Muscle layer of duodenum (tissue), 2 donors: ENCODE data around the gene SRSF1.
A peak's percentile ranks its signal among the peaks of the same experiment; 100 is the strongest.
"Not testable (repeated sequence)": the region's sequence is repeated elsewhere in the genome, so short reads cannot be mapped to it uniquely, and the experiment has no call there.

ENCODE experiments used
- H3K27ac ChIP-seq: one replicate; pipeline ENCODE4 v1.7.0; 2013; ENCODE audit warnings: mild to moderate bottlenecking, low read length
- H3K27me3 ChIP-seq: one replicate; pipeline ENCODE4 v1.7.0; 2013; ENCODE audit warnings: low read depth, mild to moderate bottlenecking, control low read depth, low read length
- H3K36me3 ChIP-seq, 2 donors: one replicate each; pipeline ENCODE4 v1.7.0; 2013; ENCODE audit warnings: low read length in 2 of 2, control low read depth in 1 of 2, mild to moderate bottlenecking in 1 of 2; ENCODE audit not compliant: insufficient read depth in 2 of 2, control insufficient read depth in 1 of 2
- H3K4me1 ChIP-seq, 2 donors: one replicate each; pipeline ENCODE4 v1.7.0; 2013; ENCODE audit warnings: low read length in 2 of 2, mild to moderate bottlenecking in 2 of 2, control low read depth in 1 of 2, moderate library complexity in 1 of 2; ENCODE audit not compliant: insufficient read depth in 2 of 2, control insufficient read depth in 1 of 2
- H3K4me3 ChIP-seq, 2 donors: one replicate each; pipeline ENCODE4 v1.7.0; 2013; ENCODE audit warnings: low read length in 2 of 2, low read depth in 1 of 2, mild to moderate bottlenecking in 1 of 2
- H3K9me3 ChIP-seq, 2 donors: one replicate each; pipeline ENCODE4 v1.7.0; 2013; ENCODE audit warnings: low read length in 2 of 2, control low read depth in 1 of 2, mild to moderate bottlenecking in 1 of 2; ENCODE audit not compliant: control insufficient read depth in 1 of 2
- donor health status: healthy.

SRSF1 gene

DNA sequence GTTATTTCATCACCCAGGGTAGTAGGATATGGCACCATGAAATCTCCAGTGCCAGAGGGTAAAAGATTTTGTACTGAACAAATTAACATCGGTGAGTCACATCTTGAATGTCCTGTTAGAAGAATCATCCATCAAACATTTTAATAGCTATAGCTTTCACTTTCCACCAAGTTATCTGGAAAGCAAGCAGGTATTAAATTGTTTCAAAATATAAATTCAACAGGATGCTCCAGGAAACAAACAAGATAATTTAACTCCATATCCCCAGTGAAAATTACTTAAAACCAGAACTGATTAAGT is 21.4 kb downstream of the SRSF1 start:
- Histone ChIP-seq H3K9me3 (no peaks in the 10 kb centered on the region), H3K27ac (peak overlapping the region; percentile 67), H3K4me3 (peak overlapping the region; percentile 14 to 21), H3K27me3 (no peaks in the 10 kb centered on the region), H3K4me1 (peaks cover 20 to 56% of the 10 kb centered on the region in 2 donors), H3K36me3 (peaks cover 7% of the 10 kb centered on the region in 2 donors)

DNA sequence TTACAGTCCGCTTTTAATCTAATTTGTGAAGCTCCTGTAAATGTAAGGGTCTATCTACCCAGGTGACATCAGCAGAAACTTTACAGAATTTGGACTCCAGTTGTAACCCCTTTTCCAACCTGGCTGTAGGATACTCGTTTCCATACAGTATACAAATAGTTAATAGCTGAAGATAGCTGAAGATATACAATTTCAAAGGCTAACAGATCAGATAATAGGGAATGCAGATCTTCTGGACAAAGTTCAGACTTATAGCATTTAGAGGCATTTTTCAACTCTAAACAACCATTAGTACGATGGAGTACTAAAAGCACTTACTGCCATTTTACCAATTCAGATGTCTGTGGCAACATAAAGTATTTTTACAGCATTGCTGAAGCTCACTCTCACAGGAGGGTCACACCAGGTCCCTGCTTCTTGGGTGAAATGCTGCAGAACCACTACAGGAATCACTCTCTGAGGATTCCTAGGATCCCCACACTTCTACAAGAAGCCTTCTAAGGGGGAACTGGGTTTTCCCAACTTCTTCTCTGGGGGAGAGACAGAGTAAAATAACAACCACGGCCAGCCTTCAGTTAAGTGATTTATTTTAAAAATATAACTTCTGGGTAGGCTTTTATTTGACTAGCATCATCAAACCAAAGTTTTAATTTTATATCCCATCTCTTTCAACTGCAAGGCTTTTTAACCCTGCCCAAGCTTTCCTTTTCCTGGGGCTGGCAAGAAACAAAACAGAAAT is 21.9 kb downstream of the SRSF1 start:
- Histone ChIP-seq H3K9me3 (no peaks in the 10 kb centered on the region), H3K27ac (peak overlapping the region; percentile 67), H3K4me3 (peak overlapping the region; percentile 14 to 21), H3K27me3 (no peaks in the 10 kb centered on the region), H3K4me1 (peaks cover 20 to 58% of the 10 kb centered on the region in 2 donors), H3K36me3 (peaks cover 9 to 12% of the 10 kb centered on the region in 2 donors)

DNA sequence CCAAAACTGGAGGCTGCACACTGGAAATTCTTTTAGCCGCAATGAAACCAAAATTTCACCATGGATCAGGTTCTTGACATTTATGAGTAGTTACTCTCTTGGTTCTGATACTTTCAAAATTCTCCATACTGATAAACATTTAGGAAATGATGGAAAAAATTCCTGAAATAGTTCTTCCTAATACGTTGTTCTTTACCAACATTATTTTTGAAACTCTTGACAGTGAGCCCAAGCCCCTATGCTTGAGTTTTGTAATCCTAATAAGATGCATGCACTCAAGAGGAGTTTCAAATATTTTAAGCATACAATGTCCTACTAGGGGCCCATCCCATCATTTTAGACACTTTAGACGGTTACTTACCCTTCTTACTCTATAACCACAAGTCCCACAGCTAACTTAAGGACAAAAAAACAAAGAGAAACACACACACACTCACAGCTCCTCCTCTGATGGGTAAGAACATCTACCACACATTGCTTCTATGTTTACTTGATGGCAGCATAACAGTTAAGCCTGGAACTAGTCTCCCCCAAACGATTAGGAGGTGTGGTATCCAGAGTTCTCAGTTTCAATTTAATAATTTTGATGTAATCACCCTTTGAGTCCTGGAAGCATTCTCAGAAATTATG is 22.7 kb downstream of the SRSF1 start:
- Histone ChIP-seq H3K9me3 (no peaks in the 10 kb centered on the region), H3K36me3 (peaks cover 16 to 18% of the 10 kb centered on the region in 2 donors), H3K27ac (peak overlapping the region; percentile 67), H3K27me3 (no peaks in the 10 kb centered on the region), H3K4me3 (peak overlapping the region; percentile 14 to 21), H3K4me1 (peaks cover 20 to 59% of the 10 kb centered on the region in 2 donors)

DNA sequence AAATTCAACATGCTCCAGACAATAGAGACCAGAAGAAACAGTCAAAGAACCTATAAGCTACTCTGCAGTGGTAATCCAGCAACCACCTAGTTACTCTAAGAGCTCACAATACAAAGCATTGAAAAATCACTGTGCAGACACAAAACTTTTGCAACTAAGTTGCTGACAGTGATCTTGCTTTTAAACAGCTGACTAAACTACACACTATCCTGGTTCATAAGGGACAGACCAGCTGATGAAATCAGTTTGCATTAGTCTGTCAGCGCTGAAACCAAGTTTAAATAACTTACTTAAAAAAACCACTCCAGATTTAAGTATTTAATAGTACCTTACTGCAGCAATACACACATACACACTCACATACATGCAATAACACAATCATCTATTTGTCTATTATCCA is 23.6 kb downstream of the SRSF1 start:
- peak overlapping the region in 1 of 2 donors; percentile 14 for H3K4me3 ChIP-seq
- no peaks in the 10 kb centered on the region for H3K9me3 ChIP-seq
- H3K27ac ChIP-seq = no peak overlapping the region
- H3K36me3 ChIP-seq = peaks cover 25 to 27% of the 10 kb centered on the region in 2 donors
- peaks cover 20 to 56% of the 10 kb centered on the region in 2 donors for H3K4me1 ChIP-seq
- no peaks in the 10 kb centered on the region for H3K27me3 ChIP-seq

DNA sequence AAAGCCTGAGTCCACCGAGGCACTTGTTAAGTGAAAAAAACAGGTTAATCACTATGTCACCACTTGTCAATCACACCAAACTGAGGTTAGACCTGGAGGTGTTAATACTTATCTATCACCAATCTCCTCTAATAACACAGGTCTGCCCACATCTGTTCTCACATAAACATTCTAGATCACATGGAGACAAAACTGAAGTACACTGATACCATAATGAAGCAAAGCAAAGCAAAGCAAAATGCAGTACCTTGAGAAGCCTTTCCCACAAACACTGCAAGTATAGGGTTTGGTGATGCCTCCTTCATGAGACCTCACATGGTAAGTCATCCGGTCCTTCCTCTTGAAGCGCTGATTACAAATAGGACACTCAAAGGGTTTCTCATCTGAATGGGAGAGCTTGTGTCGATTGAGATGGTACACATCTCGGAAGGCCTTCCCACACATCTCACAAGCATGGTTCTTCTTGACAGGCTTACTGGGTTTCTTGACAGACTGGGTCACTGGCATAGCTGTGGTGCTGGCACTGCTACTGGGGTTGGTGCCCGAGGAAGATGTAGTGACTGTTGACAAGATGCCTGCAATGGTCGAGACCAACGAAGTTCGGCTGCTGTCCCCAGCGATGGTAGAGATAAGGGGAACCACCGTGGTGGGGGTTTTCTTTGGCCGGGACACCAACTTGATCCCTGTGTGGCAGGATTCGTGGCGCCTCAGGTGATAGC is 24.4 kb downstream of the SRSF1 start:
- H3K4me1 ChIP-seq = peaks cover 20 to 56% of the 10 kb centered on the region in 2 donors
- no peaks in the 10 kb centered on the region for H3K27me3 ChIP-seq
- H3K36me3 ChIP-seq = peaks cover 26 to 31% of the 10 kb centered on the region in 2 donors
- H3K27ac ChIP-seq = no peak overlapping the region
- peak overlapping the region; percentile 7 to 14 for H3K4me3 ChIP-seq
- H3K9me3 ChIP-seq = no peaks in the 10 kb centered on the region

DNA sequence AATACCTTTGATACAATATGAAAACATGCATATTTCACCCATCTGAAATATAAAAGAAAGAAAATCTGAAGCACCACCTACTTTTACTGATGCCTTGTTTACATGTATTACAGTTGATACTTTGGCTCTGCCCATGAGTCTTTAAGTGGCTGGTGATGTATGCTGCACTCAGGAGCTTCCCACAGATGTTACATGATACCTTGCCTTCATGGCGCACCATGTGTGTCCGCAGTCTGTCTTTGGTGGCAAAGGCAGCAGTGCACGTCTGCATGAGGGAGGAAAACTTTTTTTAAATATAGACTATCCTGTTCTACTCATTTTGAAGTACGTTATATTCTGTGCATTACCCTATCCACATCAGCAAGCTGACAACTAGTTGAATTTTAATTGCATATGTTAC is 26.5 kb downstream of the SRSF1 start:
- Histone ChIP-seq H3K27ac (no peak overlapping the region), H3K36me3 (peaks cover 40 to 48% of the 10 kb centered on the region in 2 donors)

DNA sequence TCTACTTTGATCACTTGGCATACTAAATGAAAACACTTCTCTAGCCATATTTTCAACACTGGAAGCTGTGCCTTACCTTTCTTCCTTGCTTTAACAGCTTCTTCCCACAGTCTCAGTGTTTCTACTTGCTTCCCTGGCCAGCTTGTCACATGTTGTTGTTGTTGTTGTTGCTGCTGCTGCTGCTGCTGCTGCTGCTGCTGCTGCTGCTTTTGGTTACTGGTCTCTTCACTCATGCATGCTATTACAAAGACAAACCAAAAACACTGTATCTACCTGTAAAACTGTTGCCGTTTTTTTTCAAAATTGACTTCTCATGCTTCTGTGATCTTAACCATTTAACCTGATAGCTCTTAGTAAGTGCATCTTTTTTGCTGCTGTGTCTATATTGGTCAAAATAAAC is 28.0 kb downstream of the SRSF1 start:
- peaks cover 54 to 59% of the 10 kb centered on the region in 2 donors for H3K36me3 ChIP-seq
- no peak overlapping the region for H3K4me3 ChIP-seq
- no peaks in the 10 kb centered on the region for H3K27me3 ChIP-seq
- H3K27ac ChIP-seq = no peak overlapping the region
- H3K9me3 ChIP-seq = no peaks in the 10 kb centered on the region
- peaks cover under 1 to 57% of the 10 kb centered on the region in 2 donors for H3K4me1 ChIP-seq

More for the DNA sequence above, 26.5 kb downstream of the SRSF1 start:
- H3K9me3 ChIP-seq = no peaks in the 10 kb centered on the region
- H3K27me3 ChIP-seq = no peaks in the 10 kb centered on the region
- H3K4me3 ChIP-seq = no peak overlapping the region
- H3K4me1 ChIP-seq = peaks cover 15 to 62% of the 10 kb centered on the region in 2 donors

DNA sequence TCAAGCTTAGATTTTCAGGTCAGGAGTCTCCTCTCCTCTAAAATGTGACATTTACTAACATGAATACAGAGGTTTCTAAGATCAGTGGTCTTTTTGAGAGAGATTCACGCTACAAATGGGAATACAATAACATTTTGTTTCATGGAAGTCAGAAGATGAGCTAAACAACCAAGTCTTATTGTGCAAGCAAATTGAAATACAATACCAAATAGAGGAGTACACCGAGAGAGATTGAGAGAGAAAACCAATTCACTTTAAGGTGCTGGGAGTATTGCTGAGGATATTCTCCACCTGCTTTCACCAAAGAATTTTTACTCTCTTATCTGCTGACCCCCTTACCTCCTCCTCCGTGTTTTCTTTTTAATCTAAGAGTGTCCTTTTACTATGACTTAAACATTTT is 30.5 kb downstream of the SRSF1 start:
- Histone ChIP-seq H3K4me3 (no peak overlapping the region), H3K9me3 (no peaks in the 10 kb centered on the region), H3K27ac (no peak overlapping the region), H3K36me3 (peaks cover 59 to 68% of the 10 kb centered on the region in 2 donors), H3K27me3 (no peaks in the 10 kb centered on the region), H3K4me1 (peaks cover 0 to 35% of the 10 kb centered on the region in 2 donors)

DNA sequence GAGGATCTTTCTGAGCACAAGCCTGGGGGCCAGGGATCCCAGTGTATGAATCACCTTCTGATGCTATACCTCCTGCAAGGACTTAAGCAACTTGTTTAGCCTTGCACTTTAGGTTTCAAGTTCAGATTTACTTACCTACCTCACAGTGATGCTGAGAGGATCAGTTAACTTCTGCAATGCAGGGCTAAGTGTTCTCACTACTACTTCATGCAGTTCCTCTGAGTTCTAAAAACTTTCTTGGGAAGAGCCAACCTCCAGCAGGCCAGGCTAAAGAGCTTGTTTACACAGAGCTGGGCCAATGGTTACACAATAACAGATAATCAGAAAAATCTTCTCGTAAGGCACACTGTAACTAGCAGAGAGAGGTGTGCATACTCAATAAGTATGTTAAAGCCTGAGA is 32.0 kb downstream of the SRSF1 start:
- Histone ChIP-seq H3K4me3 (no peak overlapping the region), H3K36me3 (peaks cover 52 to 66% of the 10 kb centered on the region in 2 donors), H3K27me3 (no peaks in the 10 kb centered on the region), H3K4me1 (peaks cover 0 to 27% of the 10 kb centered on the region in 2 donors), H3K27ac (no peak overlapping the region), H3K9me3 (no peaks in the 10 kb centered on the region)

DNA sequence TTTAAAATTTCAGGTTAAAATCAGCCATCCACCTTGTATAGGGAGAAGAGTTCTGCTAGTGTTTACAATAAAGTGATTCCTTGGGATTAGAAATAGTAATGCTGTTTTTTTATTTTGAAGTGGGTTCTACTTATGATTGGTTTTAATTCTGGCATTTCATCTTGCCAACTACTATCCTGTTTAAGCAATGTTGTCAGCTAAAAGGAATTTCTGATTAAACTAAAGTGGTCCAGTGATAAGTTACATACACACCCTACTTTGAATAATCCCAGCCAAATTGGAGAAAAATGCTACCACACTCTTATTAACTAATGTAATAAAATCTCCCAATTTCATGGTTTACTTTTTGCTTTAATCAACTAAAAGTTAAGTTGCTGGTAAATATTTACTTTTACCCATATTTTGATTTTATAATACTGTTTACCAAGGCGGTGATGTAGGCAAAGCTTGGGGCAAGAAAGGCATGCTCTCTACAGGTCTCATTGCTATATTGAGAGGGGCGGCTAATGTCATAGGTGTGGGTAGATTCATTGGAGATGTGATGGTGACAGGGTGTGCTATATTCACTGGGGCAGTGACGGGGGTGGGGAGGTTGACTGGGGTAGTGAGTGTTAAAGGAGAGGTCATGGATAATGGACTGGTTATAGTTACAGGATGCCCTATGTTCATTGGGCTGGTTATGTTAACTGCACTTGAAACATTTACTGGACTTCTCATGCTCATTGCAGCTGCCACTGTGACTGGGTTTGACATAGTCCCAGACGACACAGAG is 32.8 kb downstream of the SRSF1 start:
- H3K27me3 ChIP-seq, H3K9me3 ChIP-seq, H3K4me3 ChIP-seq, H3K27ac ChIP-seq: not testable (repeated sequence)
- peaks cover 46 to 58% of the 10 kb centered on the region in 2 donors for H3K36me3 ChIP-seq
- peaks cover 0 to 24% of the 10 kb centered on the region in 2 donors for H3K4me1 ChIP-seq

DNA sequence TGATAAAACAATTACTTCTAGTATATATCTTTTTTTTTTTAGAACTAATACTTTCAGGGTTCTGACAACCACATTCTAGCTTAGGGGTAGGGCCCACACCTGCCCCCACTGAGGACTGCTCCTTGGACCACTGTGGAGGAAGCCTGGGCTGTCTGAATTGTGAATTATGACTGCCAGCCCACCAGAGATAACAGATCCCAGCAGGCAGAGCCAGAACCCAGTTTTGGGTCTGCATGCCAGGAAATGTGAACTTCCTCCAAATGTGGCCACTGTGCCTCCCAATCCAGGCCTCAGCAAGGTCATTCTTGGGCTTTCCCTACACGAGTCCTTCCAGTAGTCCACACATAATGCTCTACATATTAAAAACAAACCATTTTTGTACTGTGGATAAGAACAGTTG is 34.9 kb downstream of the SRSF1 start:
- H3K36me3 ChIP-seq = peaks cover 34 to 43% of the 10 kb centered on the region in 2 donors
- H3K27me3 ChIP-seq = no peaks in the 10 kb centered on the region
- H3K4me1 ChIP-seq = peaks cover 0 to 19% of the 10 kb centered on the region in 2 donors
- no peaks in the 10 kb centered on the region for H3K9me3 ChIP-seq
- no peak overlapping the region for H3K27ac ChIP-seq
- no peak overlapping the region for H3K4me3 ChIP-seq
